NCI-H146 treated with DMSO at 0.1 percent for 48 hours (cell line): ENCODE data around the gene GMDS.

Experiments
- DNase-seq: peaks from one replicate; lab custom pipeline; 2025; ENCODE audit not compliant: unreplicated experiment; lab: John Stamatoyannopoulos, UW

The GMDS gene

GRCh38 chr6:2104524-2104880 lies 140.9 kb downstream of the GMDS start:
- DNase-seq, result no peak

DNA sequence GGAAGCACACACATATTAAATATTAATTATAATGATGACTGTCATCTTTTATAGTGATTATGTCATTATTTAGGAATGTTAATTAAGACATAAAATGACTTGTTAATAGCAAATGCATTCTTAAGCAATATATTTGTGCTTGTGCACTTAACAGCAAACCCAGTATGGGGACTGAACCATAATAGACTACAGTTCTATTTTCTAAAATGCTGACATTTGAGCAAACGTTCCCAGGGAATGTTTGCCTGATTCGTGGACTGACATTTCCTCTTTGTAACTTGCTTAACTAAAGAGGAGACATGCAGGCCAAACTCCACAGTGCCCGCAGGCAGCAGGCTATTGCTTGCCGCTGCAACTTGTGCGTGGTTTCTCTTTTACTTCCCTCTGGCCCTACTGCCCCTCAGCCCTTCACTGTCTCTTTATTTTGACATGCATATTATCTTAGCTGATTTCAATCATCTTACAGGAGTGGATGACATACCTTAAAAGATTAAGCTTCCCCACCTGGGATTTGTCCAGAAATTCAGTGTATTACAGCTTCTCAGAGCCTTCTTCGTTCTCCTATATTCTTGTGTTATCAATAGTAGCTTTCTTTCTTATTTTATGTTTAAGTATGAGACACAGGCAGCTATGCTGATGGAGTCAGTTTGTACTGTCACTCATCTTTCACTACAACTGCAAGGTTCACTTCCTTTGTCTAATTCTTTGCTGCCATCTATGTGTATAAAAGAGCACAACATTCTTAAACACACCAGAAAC lies 141.5 kb downstream of the GMDS start:
- peak; percentile 53 for DNase-seq

DNA sequence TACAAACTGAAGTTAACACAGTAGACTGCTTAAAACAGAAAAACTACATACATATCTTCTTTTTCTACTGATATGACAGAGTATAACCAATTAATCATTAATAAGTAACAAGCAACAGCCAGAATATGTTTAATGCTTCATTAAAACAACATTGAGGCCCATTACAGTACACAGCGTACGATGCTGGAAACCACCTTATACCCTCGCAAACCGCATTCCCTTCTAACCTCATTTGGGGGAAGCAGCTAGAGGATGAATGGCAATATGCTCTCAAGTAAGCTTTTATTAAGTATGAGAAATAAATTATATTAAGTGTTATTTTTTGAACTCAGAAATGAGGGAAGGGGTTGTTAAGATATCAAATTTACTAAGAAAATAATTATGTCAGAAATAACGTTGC lies 142.4 kb downstream of the GMDS start:
- DNase-seq, result no peak

DNA sequence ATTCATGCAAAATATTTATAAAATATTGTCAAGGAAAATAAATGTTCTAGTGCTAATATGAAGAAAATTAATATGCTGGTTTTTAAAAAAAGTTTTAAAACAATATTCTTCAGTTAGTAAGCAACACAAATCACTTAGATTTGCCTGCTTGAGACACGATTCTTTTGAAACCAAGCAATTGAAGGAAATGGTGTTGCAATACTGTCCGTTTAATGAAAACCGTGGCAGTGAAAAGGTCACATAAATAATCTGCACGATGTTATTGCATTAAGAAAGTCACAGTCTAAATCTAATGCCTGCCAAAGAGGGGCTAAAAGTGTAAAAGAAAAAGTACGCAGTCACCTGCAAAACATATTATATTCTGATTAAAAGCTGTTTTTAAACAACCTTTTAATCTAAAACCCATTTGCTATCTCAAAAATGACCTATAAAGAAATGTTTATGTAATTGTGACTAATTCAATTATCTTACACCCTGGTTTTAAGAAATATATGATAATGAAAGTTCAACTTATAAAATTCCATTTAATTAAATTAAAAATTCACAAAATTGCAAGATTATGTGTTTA lies 143.0 kb downstream of the GMDS start:
- no peak for DNase-seq

GRCh38 chr6:2101213-2101612 lies 144.2 kb downstream of the GMDS start:
- DNase-seq, result no peak

DNA sequence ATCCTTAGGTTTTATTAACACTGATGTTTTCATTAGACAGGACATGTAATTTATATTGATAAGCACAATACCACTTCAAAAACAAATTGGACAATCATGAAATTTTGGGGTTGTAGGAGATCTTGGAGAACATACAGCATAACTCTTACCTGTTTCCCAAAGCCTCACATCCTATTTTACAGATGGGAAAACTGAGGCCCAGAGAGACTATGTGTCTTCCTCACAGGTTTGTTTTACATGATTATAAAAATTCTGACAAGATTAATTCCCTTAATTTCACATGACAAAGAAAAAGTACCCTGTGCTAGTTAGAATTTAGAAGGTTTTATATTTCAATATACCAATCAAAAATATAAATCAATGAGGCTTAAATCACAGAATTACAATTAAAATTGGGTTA lies 145.5 kb downstream of the GMDS start:
- no peak for DNase-seq

DNA sequence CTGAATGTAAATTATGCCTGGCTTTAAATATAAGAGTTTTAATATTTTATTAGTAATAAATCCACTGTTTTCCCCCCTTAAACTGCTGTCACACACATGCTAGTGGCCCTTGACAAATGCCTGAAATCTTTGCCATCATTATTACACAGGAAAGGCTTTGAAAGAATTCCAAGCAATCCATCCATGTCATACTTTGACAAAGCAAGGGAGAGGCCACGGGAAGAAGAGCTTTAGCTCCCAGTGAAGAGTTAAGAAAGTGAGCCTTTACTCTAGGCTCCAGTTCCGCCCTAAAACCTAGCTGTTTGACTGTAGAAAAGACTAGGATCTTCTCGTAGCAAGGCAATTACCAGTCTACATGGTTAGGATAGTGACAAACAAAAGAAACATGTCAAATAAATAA lies 147.9 kb downstream of the GMDS start:
- no peak for DNase-seq

DNA sequence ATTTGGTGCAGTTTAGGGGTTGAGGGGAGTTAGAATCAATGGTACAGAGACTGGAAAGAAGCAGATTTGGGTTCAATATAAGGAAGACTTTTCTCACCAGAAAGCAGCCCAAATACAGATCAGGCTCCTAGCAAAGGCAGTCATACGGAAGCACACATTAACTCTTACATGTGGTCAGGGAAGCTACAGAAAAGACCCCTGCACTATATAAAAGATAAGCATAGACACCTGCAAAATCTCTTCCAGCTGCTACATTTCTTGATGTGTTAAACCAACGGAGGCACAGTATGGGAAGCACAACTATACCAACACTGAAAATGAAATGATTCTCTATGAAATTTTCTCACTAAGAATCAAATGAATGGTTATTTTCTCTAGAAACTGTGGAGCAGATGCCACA lies 150.8 kb downstream of the GMDS start:
- DNase-seq, result no peak

DNA sequence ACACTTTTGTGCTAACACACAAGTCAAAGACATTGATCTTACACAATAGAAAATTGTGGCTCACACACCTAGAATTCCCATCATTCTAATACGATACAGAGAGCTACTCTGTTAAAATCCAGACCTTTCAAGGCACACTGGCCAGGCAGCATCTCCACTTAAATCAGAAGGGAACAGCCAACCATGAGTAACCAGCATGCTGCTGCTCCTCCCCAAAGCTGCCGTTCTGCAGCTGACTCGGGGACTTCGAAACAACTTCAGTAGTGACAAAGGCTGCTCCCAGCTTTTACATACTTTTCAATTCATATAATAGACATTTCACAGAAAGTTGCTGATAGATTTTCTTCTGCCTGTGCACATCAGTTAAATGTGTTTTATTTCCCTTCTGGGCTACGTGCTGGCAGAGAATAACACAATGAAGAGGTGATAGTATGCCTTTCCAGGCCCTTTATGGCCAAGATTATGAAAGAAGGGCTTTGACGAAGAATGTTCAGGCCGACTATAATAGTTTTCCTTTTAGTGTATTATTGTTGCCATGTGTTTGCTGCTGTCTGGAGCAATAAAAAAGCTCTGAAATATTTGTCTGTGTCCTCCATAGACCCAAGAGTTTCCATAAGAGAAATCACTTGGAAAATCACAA lies 159.0 kb downstream of the GMDS start:
- DNase-seq, result no peak

DNA sequence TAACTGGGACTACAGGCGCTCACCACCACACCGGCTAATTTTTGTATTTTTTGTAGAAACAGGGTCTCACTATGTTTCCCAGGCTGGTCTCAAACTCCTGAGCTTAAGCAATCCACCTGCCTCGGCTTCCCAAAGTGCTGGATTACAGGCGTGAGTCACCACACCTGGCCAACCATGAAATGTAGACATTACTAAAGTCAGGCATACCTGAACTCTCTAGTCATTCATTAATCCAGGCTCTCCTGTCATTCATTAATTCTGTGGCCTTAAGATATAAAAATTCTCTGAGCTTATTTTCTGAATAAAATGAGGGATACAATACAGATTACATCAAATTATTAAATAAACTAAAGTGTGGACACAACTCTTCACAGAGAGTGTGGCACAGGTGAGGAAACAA lies 159.7 kb downstream of the GMDS start:
- no peak for DNase-seq

GRCh38 chr6:2081155-2082138 lies 164.0 kb downstream of the GMDS start:
- no peak for DNase-seq

DNA sequence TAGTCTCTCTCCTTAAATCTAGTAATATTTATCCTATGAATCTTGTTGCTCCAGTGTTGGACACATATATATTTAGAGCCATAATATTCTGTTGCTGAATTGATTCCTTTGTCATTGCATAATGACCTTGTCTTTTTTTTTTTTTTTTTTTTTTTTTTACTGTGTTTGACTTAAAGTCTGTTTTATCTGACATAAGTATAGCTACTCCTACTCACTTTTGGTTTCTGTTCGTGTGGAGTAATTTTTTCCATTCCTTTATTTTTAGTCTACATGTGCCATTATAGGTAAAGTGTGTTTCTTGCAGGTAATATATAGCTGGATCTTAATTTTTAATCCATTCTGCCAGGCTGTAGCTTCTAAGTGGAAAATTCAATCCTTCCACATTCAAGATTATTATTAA lies 166.5 kb downstream of the GMDS start:
- no peak for DNase-seq

- DNase-seq, result no peak
Observed at GRCh38 chr6:2077826-2078225, 167.6 kb downstream of the GMDS start.

DNA sequence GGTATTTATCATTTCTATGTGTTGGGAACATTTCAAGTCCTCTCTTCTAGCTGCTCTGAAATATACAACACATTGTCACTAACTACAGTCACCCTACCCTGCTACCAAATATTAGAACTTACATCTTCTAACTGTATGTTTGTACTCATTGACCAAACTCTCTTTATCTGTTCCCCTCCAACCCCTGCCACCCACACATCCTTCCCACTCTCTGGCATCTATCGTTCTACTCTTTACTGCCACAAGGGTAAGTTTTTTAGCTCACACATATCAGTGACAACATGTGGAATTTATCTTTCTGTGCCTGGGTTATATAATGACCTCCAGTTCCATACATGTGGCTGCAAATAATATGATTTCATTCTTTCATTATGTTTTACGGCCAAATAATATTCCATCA lies 171.9 kb downstream of the GMDS start:
- no peak for DNase-seq

GRCh38 chr6:2072453-2072852 lies 173.0 kb downstream of the GMDS start:
- no peak for DNase-seq

GRCh38 chr6:2063547-2063946 lies 181.9 kb downstream of the GMDS start:
- no peak for DNase-seq

DNA sequence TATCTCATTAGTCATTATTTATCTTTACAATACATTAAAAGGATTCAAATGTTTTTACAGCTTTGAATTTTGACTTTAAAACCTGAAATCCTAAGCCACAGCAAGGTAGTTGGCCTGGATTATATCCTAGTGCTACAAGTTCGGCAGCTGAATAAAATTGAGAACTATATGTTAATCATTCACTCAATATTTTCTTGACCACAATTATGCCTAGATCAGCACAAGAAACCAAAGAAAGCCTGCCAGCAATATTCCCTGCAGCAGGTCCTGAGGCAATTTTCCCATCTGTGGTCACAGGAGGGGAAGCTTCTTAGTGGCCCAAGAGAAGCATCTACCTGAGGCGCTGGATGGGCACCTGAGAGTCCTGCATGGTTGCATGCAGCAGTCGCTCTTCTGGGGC lies 183.5 kb downstream of the GMDS start:
- no peak for DNase-seq

- no peak for DNase-seq
Observed at GRCh38 chr6:2055911-2056310, 189.5 kb downstream of the GMDS start.

GRCh38 chr6:2055143-2055542 lies 190.3 kb downstream of the GMDS start:
- no peak for DNase-seq

GRCh38 chr6:2054516-2055067 lies 190.8 kb downstream of the GMDS start:
- no peak for DNase-seq

- no peak for DNase-seq
Observed at GRCh38 chr6:2053691-2054090, 191.7 kb downstream of the GMDS start.
